ENCODE results near the gene NEUROD1.

Gene NEUROD1

DNA sequence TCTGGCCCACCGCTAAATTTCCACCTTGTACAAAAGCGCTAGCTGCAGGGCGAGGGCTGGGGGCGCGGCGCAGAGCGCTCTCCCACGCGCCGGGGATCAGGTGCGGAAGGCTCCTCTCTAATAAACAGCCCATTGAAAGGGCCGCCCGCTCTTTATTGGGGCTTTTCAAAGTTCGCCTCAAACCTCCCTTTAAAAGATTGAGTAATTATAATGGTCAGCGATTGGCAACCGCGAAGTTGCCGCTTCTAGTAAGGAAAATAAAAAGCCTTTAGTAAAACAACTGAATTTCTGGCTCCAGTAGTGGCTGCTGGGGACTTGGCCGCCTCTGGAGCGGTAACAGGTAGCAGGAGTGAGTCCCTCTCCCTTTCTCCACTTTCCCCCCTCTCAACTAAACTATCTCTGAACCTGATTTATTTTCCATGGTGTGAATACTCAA, 755 bp downstream of the NEUROD1 start:
- DNase-seq, result no peak

DNA sequence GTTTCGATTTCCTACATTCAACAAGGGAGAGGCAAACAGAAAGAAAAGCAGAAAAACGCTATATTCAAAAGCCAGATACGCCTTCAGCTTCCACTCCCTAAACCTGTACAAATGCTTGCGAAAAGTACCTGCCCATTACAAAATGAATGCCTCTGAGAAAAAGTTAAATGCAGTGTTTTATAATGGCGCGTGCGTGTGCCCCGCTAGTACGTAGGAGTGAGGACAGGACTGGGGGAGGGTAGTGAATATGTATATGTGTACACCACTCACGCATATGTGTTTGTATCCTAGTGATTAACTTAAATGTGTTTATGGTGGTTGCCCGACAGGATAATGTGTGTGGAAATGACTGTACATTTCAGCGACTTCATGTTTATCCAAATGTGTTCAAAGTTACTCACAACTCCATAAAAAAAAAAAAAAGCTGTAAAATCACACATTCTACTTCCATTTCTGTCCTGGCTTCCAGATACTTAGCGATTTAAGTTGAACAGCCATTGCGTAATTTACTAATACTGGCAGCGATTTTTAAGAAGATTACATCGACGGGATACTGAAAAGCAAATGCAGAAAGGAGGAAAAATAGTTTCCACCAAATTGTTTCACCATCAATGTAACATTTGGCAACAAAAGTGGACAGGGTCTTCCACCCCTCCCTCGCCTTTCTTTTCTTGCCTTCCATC, 1.3 kb downstream of the NEUROD1 start:
- DNase-seq, result no peak

DNA sequence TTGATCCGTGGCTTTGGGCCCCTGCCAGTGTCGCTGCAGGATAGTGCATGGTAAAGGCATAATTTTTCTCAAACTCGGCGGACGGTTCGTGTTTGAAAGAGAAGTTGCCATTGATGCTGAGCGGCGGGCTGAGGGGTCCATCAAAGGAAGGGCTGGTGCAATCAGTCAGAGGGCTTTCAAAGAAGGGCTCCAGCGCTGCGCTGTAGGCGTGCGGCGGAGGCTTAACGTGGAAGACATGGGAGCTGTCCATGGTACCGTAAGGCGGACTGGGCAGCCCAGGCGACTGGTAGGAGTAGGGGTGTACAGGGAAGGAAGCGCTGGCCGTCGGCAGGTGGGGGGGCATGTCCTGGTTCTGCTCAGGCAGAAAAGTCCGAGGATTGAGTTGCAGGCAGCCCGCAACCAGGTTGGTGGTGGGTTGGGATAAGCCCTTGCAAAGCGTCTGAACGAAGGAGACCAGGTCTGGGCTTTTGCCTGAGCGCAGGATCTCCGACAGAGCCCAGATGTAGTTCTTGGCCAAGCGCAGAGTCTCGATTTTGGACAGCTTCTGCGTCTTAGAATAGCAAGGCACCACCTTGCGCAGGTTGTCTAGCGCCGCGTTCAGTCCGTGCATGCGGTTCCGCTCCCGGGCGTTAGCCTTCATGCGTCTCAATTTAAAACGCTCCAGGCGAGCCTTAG, 2.3 kb downstream of the NEUROD1 start:
- DNase-seq, result no peak

DNA sequence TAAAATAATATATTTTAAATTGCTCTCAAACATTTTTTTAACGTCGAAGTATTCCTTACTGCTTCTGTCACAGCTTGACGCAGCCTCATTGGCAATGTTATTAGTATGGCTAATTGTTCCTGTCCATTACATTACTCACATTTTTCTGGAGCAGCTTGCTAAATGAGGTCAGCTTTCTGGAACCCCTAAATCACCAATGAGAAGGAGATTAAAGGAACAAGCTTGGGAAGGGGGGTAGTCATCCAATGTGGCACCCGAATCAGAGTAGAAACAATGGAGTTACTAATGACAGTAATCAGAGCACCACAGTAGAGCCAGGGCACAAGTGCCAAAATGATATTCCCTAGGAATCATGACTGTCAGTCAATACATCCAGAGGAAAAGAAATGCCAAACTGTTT, 5.1 kb downstream of the NEUROD1 start:
- DNase-seq, result peak in 1 of 2 experiments; percentile 54

DNA sequence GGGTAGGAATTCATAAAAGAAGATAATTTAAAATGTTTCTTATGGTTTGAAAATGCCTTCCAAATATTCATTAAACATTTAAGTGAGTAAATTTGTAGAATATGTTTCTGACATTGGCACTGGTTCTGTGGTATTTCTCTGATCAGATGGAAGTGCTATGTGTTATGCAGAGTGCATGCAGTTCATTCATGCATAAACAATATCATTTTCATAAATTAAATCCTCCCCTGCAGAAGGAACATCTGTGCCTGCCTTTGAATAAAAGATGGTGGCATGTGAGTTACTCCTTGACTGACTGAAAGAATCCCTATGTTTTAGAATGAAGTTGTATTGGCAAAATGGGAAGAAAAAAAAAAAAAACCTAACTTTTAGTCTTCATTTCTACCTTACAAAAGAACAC, 5.9 kb downstream of the NEUROD1 start:
- DNase-seq, result peak in 1 of 2 experiments; percentile 49

DNA sequence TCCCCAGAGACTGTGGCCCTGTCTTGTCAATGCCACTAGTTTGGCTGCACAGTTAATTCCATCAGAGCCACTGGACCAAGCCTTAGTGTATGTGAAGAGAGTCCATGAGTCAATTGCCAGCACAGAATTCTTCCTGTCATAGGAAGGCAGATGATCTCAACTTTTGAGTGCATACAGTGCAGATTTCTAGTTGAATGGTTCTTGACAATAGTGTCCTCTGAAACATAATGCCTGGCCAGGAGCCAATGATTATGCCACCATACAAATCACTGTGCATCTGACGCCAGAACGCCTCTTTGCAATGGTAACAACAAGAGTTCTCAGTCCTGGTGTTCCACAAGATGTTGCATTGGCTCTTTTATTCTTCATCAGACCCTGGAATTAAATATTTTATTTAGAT, 7.1 kb downstream of the NEUROD1 start:
- peak; percentile 47 to 69 for DNase-seq

DNA sequence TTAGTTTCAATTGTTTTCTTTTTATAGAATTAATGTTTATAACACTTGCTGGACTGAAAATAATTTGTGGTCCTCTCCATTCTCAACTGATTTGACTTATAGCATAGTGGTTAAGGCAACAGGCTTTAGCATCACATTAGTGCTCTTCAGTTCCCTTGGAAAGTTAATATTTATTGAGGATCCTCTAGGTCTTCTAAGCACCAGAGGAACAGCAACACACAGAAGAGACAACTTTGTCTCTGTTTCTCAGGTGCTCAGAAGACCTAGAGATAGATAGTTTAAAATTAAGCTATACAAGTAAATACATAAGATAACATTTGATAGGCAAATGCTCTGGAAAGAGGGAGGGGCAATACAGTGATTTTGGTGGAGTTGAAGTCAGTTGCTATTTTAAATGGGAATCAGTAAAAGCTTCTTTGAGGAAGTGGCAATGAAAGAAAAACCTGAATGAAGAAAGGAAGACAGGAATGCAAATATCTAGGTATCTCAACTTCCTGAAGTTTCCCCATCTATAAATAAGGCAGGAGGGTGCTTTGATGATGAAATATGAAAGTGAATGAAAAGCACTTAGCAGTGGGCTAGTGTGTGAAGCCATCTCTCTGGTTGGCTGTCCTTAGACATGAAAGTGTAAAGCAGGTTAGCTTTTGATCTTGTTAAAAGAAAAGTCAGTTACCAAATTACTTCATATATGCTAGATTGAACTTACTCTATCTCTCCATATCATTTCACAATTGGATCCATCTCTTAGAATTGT, 7.9 kb downstream of the NEUROD1 start:
- DNase-seq, result no peak

DNA sequence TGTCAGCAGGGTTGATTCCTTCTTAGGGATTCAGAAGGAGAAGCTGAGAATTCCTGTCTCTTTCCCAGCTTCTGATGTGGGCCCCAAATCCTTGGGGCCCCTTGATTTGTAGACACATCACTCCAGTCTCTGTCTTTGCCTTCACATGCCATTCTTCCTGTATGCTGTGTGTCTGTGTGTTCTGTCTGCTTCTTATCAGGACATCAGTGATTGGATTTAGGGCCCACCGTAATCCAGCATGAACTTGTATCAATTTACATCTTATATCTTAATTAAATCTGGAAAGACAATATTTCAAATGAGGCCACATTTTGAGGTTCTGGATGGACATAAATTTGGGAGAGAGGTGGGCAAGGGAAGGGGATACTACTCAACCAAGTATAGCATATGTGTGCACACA, 9.7 kb downstream of the NEUROD1 start:
- DNase-seq, result no peak

DNA sequence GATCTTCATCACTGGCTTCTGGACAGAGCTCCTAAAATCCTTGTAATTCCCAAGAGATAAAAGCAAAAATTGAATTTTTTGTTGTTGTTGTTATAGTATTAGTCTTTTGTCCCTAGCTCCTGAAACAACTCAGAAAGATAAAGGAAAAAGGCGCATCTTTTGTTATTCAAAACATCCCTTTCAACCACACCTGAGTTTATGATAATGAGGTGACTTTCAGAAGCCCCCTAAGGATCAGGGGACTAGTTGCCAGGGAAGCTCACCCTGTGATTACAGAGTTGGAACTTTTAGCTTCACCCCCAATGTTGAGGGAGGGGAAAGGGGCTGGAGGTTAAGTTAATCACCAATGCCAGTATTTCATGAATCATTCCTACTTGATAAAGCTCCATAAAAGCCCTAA, 13.1 kb downstream of the NEUROD1 start:
- DNase-seq, result no peak

DNA sequence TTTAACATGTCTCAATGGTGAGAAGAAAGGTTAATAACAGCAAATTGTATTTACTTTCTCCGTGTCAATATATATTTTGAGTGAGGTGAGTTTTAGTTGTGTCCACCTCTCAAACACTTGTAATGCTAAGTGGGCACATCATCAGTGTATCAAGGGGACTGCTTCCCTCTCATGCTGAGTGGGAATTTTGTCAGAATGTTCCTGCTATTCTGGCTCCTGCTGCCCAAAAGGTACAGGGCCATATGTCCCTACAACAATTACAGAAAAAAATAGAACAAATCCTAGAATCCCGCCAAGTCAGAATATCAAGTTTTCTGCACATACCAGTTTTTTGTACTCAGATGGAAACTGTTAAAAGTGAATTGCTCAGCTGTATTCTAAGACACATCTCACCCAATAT, 18.0 kb downstream of the NEUROD1 start:
- peak; percentile 14 to 83 for DNase-seq

DNA sequence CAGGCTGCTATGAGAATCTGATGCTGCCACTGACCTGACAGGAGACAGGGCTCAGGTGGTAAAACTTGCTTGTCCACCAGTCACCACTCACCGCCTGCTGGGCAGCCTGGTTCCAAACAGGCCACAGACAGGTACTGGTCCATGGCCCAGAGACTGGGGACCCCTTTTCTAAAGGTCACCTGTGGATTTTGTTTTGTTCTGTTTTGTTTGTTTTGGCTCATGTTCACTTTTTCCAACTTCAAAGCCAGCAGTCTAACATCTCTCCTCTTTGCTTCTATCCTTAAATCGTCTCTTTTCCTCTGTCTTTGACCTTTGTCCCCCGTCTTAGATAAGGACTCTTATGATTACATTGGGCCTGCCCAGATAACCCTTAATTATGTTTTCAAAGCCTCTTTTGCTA, 20.1 kb downstream of the NEUROD1 start:
- DNase-seq, result no peak

DNA sequence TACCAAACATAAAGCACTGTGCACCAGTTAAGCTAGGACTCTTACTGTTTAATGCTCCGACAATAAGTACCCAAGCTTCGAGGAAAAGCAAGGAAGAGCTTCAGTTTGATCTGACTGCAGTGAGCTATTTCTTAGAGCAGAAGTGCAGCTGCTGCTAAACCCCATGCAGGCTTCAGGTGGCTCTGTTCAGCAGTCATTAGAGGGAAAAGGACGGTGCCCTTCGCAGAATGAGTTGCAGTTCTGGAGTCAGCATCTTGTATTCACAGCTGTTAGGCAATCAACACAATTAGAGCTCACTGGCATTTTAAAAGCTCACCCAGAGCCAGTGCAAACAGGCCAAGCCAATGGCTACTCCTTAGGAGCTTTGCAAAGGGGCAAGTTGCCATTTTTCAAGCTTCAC, 21.9 kb downstream of the NEUROD1 start:
- peak in 1 of 2 experiments; percentile 39 for DNase-seq

DNA sequence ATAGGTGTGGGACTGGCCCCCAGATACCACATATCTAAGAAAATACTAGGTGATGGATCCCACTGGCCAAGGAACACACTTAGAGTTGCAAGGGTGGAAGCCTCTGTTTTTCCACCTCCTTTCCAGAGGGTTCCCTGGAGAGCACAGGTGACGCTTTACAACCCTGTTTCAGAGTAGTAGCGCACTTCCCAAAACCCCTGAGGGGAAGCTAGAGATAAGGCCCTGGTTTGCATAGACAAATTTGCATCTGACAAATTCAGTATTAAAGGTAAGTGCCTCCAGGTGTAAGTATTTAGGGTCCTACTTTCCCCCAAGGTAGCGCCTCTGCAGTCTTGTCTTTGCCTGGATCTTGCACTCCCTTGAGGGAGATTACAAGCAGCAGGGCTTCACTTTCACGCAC, 22.9 kb downstream of the NEUROD1 start:
- no peak for DNase-seq

DNA sequence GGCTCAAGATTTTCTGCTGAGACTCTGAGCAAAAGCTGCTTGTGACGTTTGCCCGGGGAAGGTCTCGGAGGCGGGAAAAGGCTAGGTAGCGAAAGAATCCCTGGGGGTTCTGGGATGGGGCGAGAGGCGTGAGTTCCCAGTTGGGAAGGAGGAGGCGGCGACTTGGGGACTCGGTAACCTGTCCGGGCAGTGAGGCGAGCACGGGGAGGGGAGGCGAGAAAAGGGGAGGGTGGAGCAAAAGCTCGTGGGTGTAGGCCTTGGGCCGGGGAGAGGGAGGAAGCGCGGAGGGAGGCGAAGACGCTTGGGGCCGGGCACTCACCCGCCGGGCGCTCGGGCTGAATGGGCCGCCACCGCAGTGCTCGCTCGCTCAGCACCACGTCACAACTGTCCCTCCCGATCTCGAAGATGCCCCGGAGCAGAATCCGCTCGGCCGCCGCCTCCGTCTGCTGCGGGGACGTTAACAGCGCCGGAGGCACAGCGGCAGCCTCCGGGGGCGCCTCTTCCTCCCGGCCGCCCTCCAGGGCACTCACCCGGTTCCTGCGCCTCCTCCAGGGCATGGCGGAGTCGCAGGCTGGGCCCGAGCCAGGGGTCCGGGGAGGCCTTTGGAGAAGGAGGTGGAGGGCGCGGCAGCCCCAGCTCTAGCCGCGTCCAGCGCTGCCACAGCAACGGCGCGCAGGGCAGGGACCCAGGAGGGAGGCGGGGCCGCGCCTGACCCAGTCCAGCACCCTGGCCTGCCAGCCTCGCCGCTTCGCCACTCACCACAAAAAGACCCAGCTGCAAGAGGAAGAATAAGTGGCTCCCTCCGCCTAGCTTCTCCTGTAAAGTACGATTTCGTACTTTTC, 23.6 kb downstream of the NEUROD1 start, which contains the start of gene CERKL:
Gene CERKL, minus strand, starts transcription at position 656 of the 842 bp plus-strand sequence. Its CDS starts 99 bp downstream, at position 557.
- DNase-seq, result peak; percentile 10 to 55

DNA sequence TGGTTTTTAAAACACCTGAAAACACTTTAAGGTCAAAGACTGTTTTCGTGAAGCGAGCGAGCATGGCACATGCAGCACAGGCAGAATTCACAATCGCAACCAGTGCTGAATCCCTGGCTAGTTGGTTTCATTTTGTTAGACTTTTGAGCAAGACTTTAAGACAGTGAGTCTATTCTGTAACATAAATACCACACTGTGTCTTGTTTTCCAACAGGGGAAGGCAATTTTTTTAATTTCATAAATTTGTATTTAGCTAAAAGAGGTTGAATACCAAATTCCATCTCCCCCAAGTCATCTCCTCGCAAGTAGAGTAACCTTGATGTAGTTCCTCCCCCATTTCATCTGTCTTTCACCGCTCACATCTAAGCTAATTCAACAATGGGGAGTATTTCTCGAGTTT, 24.8 kb downstream of the NEUROD1 start:
- peak in 1 of 2 experiments; percentile 68 for DNase-seq

DNA sequence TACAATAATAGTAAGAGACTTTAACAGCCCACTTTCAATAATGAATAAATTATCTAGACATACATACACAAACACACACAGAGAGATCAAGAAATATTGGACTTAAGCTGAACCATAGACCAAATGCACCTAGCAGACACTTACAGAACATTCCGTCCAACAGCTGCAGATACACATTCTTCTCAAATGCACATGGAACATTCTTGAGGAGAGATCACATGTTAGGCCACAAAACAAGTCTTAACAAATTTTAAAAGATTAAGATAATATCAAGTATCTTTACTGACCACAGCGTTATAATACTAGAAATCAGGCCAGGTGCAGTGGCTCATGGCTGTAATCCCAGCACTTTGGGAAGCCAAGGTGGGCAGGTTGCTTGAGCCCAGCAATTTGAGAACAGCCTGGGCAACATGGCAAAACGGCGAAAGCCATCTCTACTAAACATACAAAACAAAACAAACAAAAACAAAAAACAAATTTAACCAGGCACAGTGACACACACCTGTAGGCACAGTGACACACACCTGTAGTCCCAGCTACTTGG, 30.8 kb downstream of the NEUROD1 start:
- peak in 1 of 2 experiments; percentile 7 for DNase-seq

DNA sequence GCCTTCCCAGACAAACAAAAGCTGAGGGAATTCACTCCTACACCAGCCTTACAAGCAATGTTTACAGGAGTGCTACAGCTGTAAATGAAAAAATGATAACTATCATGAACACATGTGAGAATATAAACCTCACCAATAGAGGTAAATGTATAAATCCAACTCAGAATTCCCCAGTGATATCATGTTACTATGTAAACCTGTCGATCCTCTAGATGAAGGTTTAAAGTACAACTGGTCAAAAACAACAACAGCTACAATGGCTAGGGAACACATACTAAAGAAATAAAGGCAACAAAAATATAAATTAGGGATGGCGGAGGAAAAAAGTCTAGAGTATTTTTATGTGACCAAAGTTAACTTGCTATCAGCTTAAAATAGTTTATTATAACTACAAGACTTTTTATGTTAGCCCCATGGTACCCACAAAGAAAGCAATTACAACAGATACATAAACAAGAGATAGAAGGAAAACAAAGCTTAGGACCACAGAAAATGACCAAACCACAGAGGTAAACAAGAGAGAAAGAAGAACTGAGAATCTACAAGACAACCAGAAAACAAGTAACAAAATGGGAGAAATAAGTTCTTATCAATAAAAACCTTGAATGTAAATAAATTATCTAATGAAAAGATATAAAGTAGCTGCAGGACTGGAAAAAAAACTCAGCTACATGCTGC, 31.7 kb downstream of the NEUROD1 start:
- DNase-seq, result no peak

DNA sequence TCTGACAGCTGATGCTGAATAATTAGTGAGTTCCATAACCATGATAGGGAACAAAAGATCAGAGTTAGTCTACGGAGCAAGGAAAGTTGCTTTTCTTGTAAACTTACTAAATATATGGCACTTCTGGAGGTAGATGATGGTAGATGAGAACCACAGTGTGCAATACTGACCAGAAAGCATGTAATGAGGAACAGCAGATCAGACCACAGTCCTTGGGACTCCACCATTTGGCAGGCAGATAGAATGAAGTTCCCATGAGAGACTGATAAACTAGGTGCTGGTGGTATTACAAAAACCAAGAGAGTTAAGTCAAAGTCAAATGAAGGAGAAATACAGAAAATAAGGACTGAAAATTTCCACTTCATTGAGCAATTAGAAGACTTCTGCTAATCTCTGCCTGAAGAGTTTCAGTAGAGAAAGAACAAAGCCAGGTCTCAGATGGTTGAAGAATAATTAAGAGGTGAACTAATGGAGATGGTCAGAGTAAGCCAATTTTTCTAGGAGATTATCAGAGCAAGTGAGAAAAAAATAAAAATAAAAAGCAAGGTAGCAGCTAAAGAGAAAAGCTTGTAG, 33.8 kb downstream of the NEUROD1 start:
- DNase-seq, result no peak

DNA sequence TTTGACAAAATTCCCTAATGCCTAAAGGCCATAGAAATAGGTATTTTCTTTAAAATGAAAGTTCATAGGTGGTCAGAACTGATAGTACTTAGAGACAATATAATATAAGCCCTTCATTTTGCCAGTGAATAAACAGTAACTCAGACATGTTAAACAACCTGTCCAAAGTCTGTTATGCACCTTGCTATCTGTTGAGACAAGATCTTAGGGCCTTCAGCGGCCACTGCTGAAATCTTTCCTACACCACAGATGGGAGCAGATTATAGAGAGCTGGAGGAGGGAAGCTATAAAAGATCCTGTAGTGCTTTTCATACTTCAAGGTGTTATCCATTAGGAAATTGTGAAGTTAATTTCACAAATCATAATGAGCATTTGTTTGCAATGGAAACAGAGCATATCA, 37.2 kb downstream of the NEUROD1 start:
- no peak for DNase-seq

DNA sequence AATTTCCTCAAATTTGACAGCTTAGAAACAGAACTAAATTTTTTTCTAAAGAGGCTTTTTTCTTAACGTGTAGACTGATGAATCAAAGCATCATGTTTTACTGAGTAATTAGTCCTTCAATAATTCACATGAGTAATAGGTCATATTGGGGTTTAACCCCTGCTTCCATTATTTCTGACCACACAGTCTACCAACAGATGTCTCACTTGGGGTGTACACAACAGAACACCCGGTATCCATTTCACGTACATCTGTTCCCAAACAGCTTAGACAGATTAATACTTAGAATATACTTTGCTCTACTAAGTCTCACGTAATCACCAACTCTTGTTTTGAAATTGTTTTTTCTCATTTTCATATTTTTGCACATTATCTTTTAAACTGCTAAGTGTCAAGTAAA, 38.2 kb downstream of the NEUROD1 start:
- no peak for DNase-seq

DNA sequence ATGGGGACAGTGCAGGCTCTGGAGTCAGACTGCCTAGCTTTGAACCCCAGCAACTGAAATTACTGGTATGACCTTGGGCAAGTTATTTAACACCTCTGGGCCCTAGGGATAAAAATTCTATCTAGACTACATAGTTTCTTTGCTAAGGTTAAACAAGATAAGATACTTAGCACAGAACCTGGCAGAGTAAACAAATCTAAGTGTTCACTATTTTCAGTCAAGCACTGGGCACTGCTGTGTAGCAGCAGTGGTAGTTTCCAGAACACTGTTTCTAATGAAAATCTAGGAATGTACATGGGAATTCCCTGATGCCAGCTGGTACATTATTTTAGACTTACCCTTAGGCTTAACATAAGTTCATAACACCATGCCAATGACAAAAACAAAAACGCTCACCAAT, 40.6 kb downstream of the NEUROD1 start:
- no peak for DNase-seq
